LNCaP clone FGC (cell line): ENCODE measurements around the gene ASB16.
"Not testable (repeated sequence)": the region's sequence is repeated elsewhere in the genome, so short reads cannot be mapped to it uniquely, and the experiment has no call there.

Source experiments
- DNase-seq: peaks from one replicate; pipeline ENCODE4 v3.0.0-alpha.2; 2011; ENCODE audit warnings: low read depth
- H3K4me3 ChIP-seq: 2 replicates; pipeline ENCODE4 v1.5.1; 2011; ENCODE audit warnings: mild to moderate bottlenecking, low read depth, low read length, control low read depth
- CTCF ChIP-seq: IDR thresholded peaks from 2 replicates; pipeline ENCODE4 v1.5.1; 2012; ENCODE audit warnings: mild to moderate bottlenecking; ENCODE audit not compliant: control insufficient read depth, insufficient read depth; ENCODE audit errors: extremely low read depth

ASB16 gene

GRCh38 chr17:44128383-44128782 is 42.1 kb upstream of the ASB16 start:
- DNase-seq: no peak
- H3K4me3 ChIP-seq: no peak overlapping the region
- no peak for TF ChIP-seq CTCF

GRCh38 chr17:44130693-44131349 is 39.7 kb upstream of the ASB16 start:
- TF ChIP-seq CTCF: no peak
- no peak for DNase-seq
- no peak overlapping the region for H3K4me3 ChIP-seq

GRCh38 chr17:44131372-44131771 is 39.1 kb upstream of the ASB16 start:
- H3K4me3 ChIP-seq, DNase-seq: not testable (repeated sequence)

GRCh38 chr17:44132275-44132821 is 38.2 kb upstream of the ASB16 start:
- no peak overlapping the region for H3K4me3 ChIP-seq
- DNase-seq: no peak
- TF ChIP-seq CTCF: no peak

- no peak for DNase-seq
- H3K4me3 ChIP-seq: no peak overlapping the region
- no peak for TF ChIP-seq CTCF
Measured at GRCh38 chr17:44133918-44134476, 36.5 kb upstream of the ASB16 start.

GRCh38 chr17:44134752-44135568 is 35.5 kb upstream of the ASB16 start:
- no peak overlapping the region for H3K4me3 ChIP-seq
- no peak for TF ChIP-seq CTCF
- no peak for DNase-seq

GRCh38 chr17:44137891-44138709 is 32.4 kb upstream of the ASB16 start:
- DNase-seq: no peak
- no peak for TF ChIP-seq CTCF
- H3K4me3 ChIP-seq: no peak overlapping the region

GRCh38 chr17:44143921-44144320 is 26.6 kb upstream of the ASB16 start:
- not testable (repeated sequence) for H3K4me3 ChIP-seq, DNase-seq
